Testis (tissue), 2 donors: ENCODE data around the gene CUBN.

Source experiments
- POLR2A ChIP-seq: fragments of 450-650 bp; IDR thresholded peaks from one replicate; pipeline ENCODE4 v1.6.1; 2017; ENCODE audit warnings: antibody characterized with exemption, mild to moderate bottlenecking, moderate library complexity
- TF ChIP-seq, protein P1 (sequence below), 3 experiments: fragments of 450-650 bp in 2 of 3; fragments of 200-600 bp in 1 of 3; sonication (generic) in 1 of 3; IDR thresholded peaks; one replicate each; pipeline ENCODE4 v1.5.1; 2016 to 2019; ENCODE audit warnings: antibody characterized with exemption in 3 of 3, mild to moderate bottlenecking in 2 of 3, moderate library complexity in 1 of 3

DNA sequence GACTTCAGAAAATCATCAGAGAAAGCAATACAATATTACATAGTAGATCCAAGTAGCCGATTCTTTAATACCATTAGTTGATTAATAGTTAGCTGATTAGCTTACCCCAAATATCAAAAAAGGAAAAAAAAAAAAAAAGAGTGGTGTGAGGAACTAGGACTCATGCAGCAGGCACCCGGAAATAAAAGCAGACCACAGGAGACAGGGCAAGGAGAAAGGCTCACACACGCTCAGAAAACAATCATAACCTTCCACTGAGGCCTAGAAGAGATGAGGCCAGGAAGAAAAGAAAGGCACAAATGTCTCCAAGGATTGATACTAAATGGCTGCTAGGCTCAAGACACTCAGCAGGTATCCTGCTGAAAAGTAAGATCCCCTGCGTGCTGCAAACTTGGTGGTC lies 45.9 kb upstream of the CUBN start:
- TF ChIP-seq, protein P1, sequence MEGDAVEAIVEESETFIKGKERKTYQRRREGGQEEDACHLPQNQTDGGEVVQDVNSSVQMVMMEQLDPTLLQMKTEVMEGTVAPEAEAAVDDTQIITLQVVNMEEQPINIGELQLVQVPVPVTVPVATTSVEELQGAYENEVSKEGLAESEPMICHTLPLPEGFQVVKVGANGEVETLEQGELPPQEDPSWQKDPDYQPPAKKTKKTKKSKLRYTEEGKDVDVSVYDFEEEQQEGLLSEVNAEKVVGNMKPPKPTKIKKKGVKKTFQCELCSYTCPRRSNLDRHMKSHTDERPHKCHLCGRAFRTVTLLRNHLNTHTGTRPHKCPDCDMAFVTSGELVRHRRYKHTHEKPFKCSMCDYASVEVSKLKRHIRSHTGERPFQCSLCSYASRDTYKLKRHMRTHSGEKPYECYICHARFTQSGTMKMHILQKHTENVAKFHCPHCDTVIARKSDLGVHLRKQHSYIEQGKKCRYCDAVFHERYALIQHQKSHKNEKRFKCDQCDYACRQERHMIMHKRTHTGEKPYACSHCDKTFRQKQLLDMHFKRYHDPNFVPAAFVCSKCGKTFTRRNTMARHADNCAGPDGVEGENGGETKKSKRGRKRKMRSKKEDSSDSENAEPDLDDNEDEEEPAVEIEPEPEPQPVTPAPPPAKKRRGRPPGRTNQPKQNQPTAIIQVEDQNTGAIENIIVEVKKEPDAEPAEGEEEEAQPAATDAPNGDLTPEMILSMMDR (IDR thresholded peaks at IDR 0.05), result no peak
- TF ChIP-seq POLR2A, result no peak
